HG02973 (cell line): ENCODE data around the gene TREML1.
"Not testable (repeated sequence)": the region's sequence is repeated elsewhere in the genome, so short reads cannot be mapped to it uniquely, and the experiment has no call there.

ENCODE experiments used
- ATAC-seq: cut with Tn5 transposase; IDR thresholded peaks from one replicate; pipeline ENCODE4 v1.9.1; 2021; ENCODE audit warnings: moderate library complexity; ENCODE audit not compliant: unreplicated experiment

The TREML1 gene

GRCh38 chr6:41153451-41153850, 696 bp downstream of the TREML1 start:
- no peak for ATAC-seq

- ATAC-seq, result no peak
Measured at GRCh38 chr6:41150671-41151070, 3.5 kb downstream of the TREML1 start.

GRCh38 chr6:41147917-41148316, 6.2 kb downstream of the TREML1 start:
- ATAC-seq, result no peak

DNA sequence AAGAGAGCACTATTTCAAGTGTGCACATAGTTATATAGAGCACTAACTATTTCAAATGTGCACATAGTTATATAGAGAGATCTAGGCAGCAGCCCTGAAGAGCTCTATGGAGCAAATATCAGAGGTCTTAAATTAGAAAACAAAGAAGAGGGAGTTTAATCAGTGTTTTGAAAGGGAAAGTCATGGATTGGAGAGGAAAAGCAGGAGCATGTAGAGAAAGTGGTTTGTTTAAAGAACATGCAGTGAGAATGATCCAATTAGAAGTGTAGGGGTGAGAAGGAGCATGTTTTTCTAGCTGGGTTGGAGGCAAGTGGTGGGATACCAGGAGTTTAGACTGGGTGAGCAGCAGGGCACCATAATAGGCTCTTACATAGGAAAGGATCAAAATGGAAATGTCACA, 17.2 kb downstream of the TREML1 start:
- no peak for ATAC-seq

DNA sequence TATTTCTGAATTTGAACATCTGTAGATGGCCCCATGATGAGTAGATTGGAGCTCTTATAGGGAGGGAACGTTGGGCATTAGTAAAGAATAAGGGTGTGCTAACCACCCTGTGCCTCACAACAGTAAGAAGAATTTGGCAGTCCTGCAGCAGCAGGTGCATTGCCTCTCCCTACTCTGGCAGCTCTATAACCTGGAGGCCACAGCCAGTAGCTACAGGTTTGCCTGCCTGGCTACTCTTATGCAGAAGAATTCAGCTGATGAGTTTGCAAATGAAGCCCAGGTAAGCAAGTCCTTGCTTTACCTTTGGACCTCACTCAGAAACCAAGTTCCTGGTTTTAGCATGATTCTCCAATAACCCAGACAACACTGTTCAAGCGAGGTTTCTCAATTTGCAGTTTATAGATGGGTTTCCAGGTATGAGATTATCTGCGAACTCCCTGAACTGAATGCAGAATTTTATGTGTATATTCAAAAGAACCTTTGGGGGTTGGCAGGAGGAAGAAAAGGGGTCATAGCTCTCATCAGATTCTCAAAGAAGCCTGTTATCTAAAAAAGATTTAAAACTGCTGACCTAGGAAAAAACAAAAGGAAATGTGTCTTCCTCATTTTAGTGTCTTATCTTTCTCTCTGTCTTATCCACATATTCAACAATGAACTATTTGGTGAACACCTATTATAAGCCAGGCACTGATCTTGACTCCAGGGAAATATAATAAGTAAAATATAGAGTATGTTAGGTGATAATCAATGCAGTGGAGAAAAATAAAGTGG, 18.9 kb downstream of the TREML1 start:
- ATAC-seq, result no peak

- no peak for ATAC-seq
Measured at GRCh38 chr6:41132254-41132653, 21.9 kb downstream of the TREML1 start.

- ATAC-seq, result no peak
Measured at GRCh38 chr6:41125282-41125681, 28.9 kb downstream of the TREML1 start.

DNA sequence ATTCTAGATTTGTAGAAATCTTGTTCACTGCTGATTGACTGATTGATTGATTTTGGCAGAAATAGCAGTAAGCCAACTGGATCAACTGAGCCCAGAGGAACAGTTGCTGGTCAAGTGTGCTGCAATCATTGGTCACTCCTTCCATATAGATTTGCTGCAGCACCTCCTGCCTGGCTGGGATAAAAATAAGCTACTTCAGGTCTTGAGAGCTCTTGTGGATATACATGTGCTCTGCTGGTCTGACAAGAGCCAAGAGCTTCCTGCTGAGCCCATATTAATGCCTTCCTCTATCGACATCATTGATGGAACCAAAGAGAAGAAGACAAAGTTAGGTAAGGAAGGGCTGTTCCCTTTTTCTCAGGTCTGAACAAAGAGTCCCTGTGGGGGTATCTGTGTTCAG, 31.2 kb downstream of the TREML1 start:
- no peak for ATAC-seq

DNA sequence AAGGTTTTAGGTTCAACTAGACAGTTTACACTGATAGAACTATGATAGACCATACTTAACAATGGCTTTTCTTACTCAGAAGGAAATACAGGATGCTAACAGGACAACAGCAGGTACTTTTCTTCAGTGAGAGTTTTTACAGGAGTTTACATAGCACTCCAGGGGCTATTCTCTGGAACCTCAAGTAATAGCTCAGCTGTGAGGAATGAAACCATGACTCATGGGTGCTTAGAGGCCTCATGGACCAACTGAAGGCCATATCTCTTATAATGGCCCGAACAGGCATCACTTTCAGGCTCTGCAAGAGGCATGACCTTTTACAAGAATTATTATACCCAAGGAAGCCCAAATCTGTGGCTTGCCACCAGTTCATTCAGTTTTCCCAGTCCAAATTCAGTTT, 31.8 kb downstream of the TREML1 start:
- no peak for ATAC-seq

DNA sequence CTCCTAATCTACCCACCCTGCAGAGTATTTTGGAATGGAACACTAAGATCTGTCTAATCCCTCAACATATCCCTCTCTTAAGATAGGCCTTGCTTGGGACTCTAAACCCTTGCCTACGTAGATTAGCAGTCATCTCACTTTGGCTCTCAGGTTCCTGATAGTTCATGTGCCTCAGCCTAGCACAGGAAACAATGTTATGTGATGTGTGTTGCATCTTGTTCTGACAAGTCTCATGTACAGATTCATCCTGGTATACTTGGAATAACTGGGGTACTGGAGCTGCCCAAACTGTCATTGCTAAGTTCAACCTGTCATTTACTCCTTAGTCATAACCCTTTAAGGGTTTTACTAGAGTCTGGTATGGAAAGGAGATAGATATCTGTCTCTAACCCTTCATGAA, 34.1 kb downstream of the TREML1 start:
- ATAC-seq, result no peak

DNA sequence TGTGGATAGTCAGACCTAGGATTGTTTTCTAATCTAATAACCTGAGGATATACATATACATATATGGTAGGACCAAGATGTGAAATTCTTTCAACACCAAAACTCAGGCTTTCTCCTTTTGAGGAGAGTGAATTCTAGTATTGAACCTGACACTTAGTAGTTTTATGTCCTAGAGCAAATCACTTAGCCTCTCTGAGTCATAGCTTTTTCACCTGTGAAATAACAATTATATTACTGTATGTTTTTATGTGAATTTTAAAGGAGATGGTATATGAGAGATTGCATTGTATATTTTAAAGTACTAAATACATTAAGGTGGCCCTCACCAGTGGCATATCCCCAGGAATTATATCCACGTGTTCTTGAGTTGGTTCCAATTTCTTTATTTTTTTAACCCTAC, 34.6 kb downstream of the TREML1 start:
- ATAC-seq, result no peak

DNA sequence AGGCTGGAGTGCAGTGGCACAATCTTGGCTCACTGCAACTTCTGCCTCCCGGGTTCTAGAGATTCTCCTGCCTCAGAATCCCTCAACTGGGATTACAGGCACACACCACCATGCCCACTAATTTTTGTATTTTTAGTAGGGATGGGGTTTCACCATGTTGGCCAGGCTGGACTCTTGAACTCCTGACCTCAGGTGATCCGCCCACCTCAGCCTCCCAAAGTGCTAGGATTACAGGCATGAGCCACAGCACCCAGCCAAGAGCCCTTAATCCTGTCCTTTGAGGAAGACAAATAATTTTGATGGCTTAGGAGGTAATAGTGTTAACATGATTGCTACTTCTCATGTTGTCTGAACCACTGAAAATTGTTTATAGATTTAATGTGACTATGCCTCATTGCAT, 39.1 kb downstream of the TREML1 start:
- not testable (repeated sequence) for ATAC-seq

GRCh38 chr6:41111017-41111416, 43.1 kb downstream of the TREML1 start:
- no peak for ATAC-seq

DNA sequence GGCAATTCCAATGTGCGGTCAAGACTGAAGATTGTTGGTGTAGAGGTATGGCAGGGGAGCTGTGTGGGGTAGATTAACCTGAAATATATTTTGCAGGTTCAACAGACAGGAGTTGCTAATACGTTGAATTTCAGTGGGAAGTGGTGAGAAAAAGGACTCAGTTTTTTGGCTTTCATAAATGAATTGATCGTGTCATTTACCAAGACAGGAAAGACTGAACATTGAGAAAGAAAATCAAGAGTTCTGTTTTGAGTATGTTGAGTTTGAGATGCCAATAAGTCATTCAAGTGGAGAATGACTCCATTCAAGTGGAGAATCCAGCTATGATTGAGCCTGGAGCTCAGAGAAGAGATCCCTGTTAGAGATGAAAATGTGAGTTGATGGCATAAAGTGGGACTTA, 50.3 kb downstream of the TREML1 start:
- no peak for ATAC-seq

- no peak for ATAC-seq
Measured at GRCh38 chr6:41100871-41101287, 53.3 kb downstream of the TREML1 start.
